Measurements from ENCODE around the gene EFCAB6. TPM values are rescaled to one million over a fixed set of nuclear protein-coding genes. Genes with fewer than 3 reads are reported as not detected.

Gene EFCAB6
- total and polyA plus RNA-seq, 7 experiments from 2014 or later = 0.08 to 1.4 (median 0.39) TPM; not detected in 1

- no peaks in the 10 kb centered on the region for H3K27me3 ChIP-seq (ENCODE audit: control insufficient read depth in 2 of 2, insufficient read depth in 2 of 2, low read length in 2 of 2)
- Mint-ChIP-seq H3K4me3 (no peak overlapping the region), H3K4me1 (peaks cover 0 to 1% (median 0%) of the 10 kb centered on the region in 7 donors), H3K36me3 (no peaks in the 10 kb centered on the region), H3K27ac (no peak overlapping the region), H3K27me3 (no peaks in the 10 kb centered on the region), H3K9me3 (no peaks in the 10 kb centered on the region)
- no peak overlapping the region for H3K27ac ChIP-seq (ENCODE audit: low read depth, low read length)
- H3K9me3 ChIP-seq (ENCODE audit: control insufficient read depth in 2 of 3, low read length in 3 of 3) = no peaks in the 10 kb centered on the region
- no peaks in the 10 kb centered on the region for H3K36me3 ChIP-seq (ENCODE audit: control insufficient read depth in 2 of 3, insufficient read depth in 3 of 3, low read length in 3 of 3)
- CTCF ChIA-PET = no interaction called here
- intact Hi-C loops (cut with micrococcal nuclease) = no loop called here
- no peaks in the 10 kb centered on the region for H3K4me1 ChIP-seq (ENCODE audit: control insufficient read depth in 2 of 2, insufficient read depth in 2 of 2, low read length in 2 of 2)
- ATAC-seq (no peak), DNase-seq (no peak)
- no peak overlapping the region for H3K4me3 ChIP-seq (ENCODE audit: low read length)
- POLR2A ChIA-PET = no interaction called here
Observed at GRCh38 chr22:43505896-43506295, 306.2 kb downstream of the EFCAB6 start.

GRCh38 chr22:43505423-43505822 is 306.7 kb downstream of the EFCAB6 start:
- DNase-seq (no peak), ATAC-seq (no peak)
- Mint-ChIP-seq H3K4me3 (no peak overlapping the region), H3K27me3 (no peaks in the 10 kb centered on the region), H3K27ac (no peak overlapping the region), H3K4me1 (peaks cover 0 to 1% (median 0%) of the 10 kb centered on the region in 7 donors), H3K36me3 (no peaks in the 10 kb centered on the region), H3K9me3 (no peaks in the 10 kb centered on the region)
- ChIA-PET CTCF (no interaction called here), POLR2A (no interaction called here)
- H3K9me3 ChIP-seq (ENCODE audit: control insufficient read depth in 2 of 3, low read length in 3 of 3) = no peaks in the 10 kb centered on the region
- H3K27me3 ChIP-seq (ENCODE audit: control insufficient read depth in 2 of 2, insufficient read depth in 2 of 2, low read length in 2 of 2) = no peaks in the 10 kb centered on the region
- H3K4me3 ChIP-seq (ENCODE audit: low read length) = no peak overlapping the region
- H3K27ac ChIP-seq (ENCODE audit: low read depth, low read length) = no peak overlapping the region
- intact Hi-C loops (cut with micrococcal nuclease) = no loop called here
- no peaks in the 10 kb centered on the region for H3K4me1 ChIP-seq (ENCODE audit: control insufficient read depth in 2 of 2, insufficient read depth in 2 of 2, low read length in 2 of 2)
- no peaks in the 10 kb centered on the region for H3K36me3 ChIP-seq (ENCODE audit: control insufficient read depth in 2 of 3, insufficient read depth in 3 of 3, low read length in 3 of 3)

- ChIA-PET CTCF (no interaction called here), POLR2A (no interaction called here)
Observed at GRCh38 chr22:43504666-43505261, 307.3 kb downstream of the EFCAB6 start.

GRCh38 chr22:43504068-43504467 is 308.0 kb downstream of the EFCAB6 start:
- Histone ChIP-seq H3K27me3 (ENCODE audit: control insufficient read depth in 2 of 2, insufficient read depth in 2 of 2, low read length in 2 of 2) (no peaks in the 10 kb centered on the region), H3K9me3 (ENCODE audit: control insufficient read depth in 2 of 3, low read length in 3 of 3) (no peaks in the 10 kb centered on the region), H3K4me1 (ENCODE audit: control insufficient read depth in 2 of 2, insufficient read depth in 2 of 2, low read length in 2 of 2) (no peaks in the 10 kb centered on the region), H3K4me3 (ENCODE audit: low read length) (no peak overlapping the region), H3K27ac (ENCODE audit: low read depth, low read length) (no peak overlapping the region), H3K36me3 (ENCODE audit: control insufficient read depth in 2 of 3, insufficient read depth in 3 of 3, low read length in 3 of 3) (no peaks in the 10 kb centered on the region)
- no peak for ATAC-seq
- no peaks in the 10 kb centered on the region for H3K4me1 Mint-ChIP-seq
- H3K36me3 Mint-ChIP-seq = no peaks in the 10 kb centered on the region
- H3K27me3 Mint-ChIP-seq = no peaks in the 10 kb centered on the region
- ChIA-PET CTCF (no interaction called here), POLR2A (no interaction called here)
- H3K9me3 Mint-ChIP-seq = no peaks in the 10 kb centered on the region
- intact Hi-C loops (cut with micrococcal nuclease) = no loop called here
- no peak for DNase-seq
- no peak overlapping the region for H3K27ac Mint-ChIP-seq
- H3K4me3 Mint-ChIP-seq = no peak overlapping the region

More at GRCh38 chr22:43504666-43505261, 307.3 kb downstream of the EFCAB6 start:
- no peaks in the 10 kb centered on the region for H3K36me3 ChIP-seq (ENCODE audit: control insufficient read depth in 2 of 3, insufficient read depth in 3 of 3, low read length in 3 of 3)
- DNase-seq (no peak), ATAC-seq (no peak)
- no peak overlapping the region for H3K4me3 ChIP-seq (ENCODE audit: low read length)
- intact Hi-C loops (cut with micrococcal nuclease) = no loop called here
- H3K9me3 Mint-ChIP-seq = no peaks in the 10 kb centered on the region
- H3K4me1 ChIP-seq (ENCODE audit: control insufficient read depth in 2 of 2, insufficient read depth in 2 of 2, low read length in 2 of 2) = no peaks in the 10 kb centered on the region
- H3K9me3 ChIP-seq (ENCODE audit: control insufficient read depth in 2 of 3, low read length in 3 of 3) = no peaks in the 10 kb centered on the region
- H3K36me3 Mint-ChIP-seq = no peaks in the 10 kb centered on the region
- H3K27ac Mint-ChIP-seq = no peak overlapping the region
- no peaks in the 10 kb centered on the region for H3K27me3 ChIP-seq (ENCODE audit: control insufficient read depth in 2 of 2, insufficient read depth in 2 of 2, low read length in 2 of 2)
- no peaks in the 10 kb centered on the region for H3K27me3 Mint-ChIP-seq
- no peak overlapping the region for H3K4me3 Mint-ChIP-seq
- no peak overlapping the region for H3K27ac ChIP-seq (ENCODE audit: low read depth, low read length)
- H3K4me1 Mint-ChIP-seq = peaks cover 0 to 1% (median 0%) of the 10 kb centered on the region in 7 donors

- POLR2A ChIA-PET = interaction anchor here (0.6 kb wide), 1 partner anchor 1109 kb away, joined by 4 read pairs; no protein-coding TSS in a partner anchor
- no peaks in the 10 kb centered on the region for H3K4me1 Mint-ChIP-seq
Observed at GRCh38 chr22:43502306-43502874, 309.7 kb downstream of the EFCAB6 start.

GRCh38 chr22:43501878-43502277 is 310.2 kb downstream of the EFCAB6 start:
- H3K4me3 ChIP-seq (ENCODE audit: low read length) = no peak overlapping the region
- Mint-ChIP-seq H3K27ac (no peak overlapping the region), H3K36me3 (peaks cover 0 to 2% (median 0%) of the 10 kb centered on the region in 5 donors), H3K4me3 (no peak overlapping the region), H3K4me1 (no peaks in the 10 kb centered on the region), H3K27me3 (no peaks in the 10 kb centered on the region), H3K9me3 (peaks cover 0 to 4% (median 0%) of the 10 kb centered on the region in 11 donors)
- intact Hi-C loops (cut with micrococcal nuclease) = no loop called here
- no peak for ATAC-seq
- H3K27ac ChIP-seq (ENCODE audit: low read depth, low read length) = no peak overlapping the region
- H3K9me3 ChIP-seq (ENCODE audit: control insufficient read depth in 2 of 3, low read length in 3 of 3) = no peaks in the 10 kb centered on the region
- no peaks in the 10 kb centered on the region for H3K4me1 ChIP-seq (ENCODE audit: control insufficient read depth in 2 of 2, insufficient read depth in 2 of 2, low read length in 2 of 2)
- ChIA-PET POLR2A (interaction anchor here (0.6 kb wide), 1 partner anchor 1110 kb away, joined by 4 read pairs; no protein-coding TSS in a partner anchor), CTCF (no interaction called here)
- no peak for DNase-seq
- H3K36me3 ChIP-seq (ENCODE audit: control insufficient read depth in 2 of 3, insufficient read depth in 3 of 3, low read length in 3 of 3) = no peaks in the 10 kb centered on the region
- H3K27me3 ChIP-seq (ENCODE audit: control insufficient read depth in 2 of 2, insufficient read depth in 2 of 2, low read length in 2 of 2) = no peaks in the 10 kb centered on the region

More at GRCh38 chr22:43502306-43502874, 309.7 kb downstream of the EFCAB6 start:
- CTCF ChIA-PET = no interaction called here
- Mint-ChIP-seq H3K27ac (no peak overlapping the region), H3K27me3 (no peaks in the 10 kb centered on the region), H3K36me3 (peaks cover 0 to 2% (median 0%) of the 10 kb centered on the region in 5 donors), H3K4me3 (no peak overlapping the region), H3K9me3 (peaks cover 0 to 4% (median 0%) of the 10 kb centered on the region in 11 donors)
- DNase-seq = no peak
- Histone ChIP-seq H3K4me3 (ENCODE audit: low read length) (no peak overlapping the region), H3K36me3 (ENCODE audit: control insufficient read depth in 2 of 3, insufficient read depth in 3 of 3, low read length in 3 of 3) (no peaks in the 10 kb centered on the region), H3K9me3 (ENCODE audit: control insufficient read depth in 2 of 3, low read length in 3 of 3) (no peaks in the 10 kb centered on the region), H3K27me3 (ENCODE audit: control insufficient read depth in 2 of 2, insufficient read depth in 2 of 2, low read length in 2 of 2) (no peaks in the 10 kb centered on the region), H3K4me1 (ENCODE audit: control insufficient read depth in 2 of 2, insufficient read depth in 2 of 2, low read length in 2 of 2) (no peaks in the 10 kb centered on the region), H3K27ac (ENCODE audit: low read depth, low read length) (no peak overlapping the region)
- ATAC-seq = no peak
- intact Hi-C loops (cut with micrococcal nuclease) = no loop called here

All from naive thymus-derived CD4-positive, alpha-beta T cell (primary cell).